ENCODE measurements around the gene DYNC1LI2.
A peak's percentile ranks its signal among the peaks of the same experiment; 100 is the strongest.

DNA sequence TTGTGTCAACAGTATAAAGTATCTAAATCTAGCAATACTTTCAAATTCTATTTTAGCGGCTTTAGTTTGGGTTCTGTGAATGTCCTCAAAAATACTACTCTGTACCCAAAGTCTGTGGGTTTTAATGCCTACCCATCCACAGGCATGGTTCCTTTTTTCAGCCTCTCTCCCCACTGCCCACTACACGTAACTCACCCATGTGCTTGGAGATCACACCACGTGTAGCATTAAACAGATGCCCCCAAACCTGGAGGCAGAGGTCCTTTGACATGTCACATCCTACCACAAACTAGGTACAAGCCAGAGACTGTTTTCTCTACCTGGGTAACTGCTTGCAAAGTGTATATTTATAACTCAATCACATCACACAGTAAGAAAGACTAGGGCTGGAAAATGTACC lies 5.4 kb downstream of the DYNC1LI2 start:
- 0 out of 2 replicates have a peak, but pooled peaks have one; percentile 17 for TF ChIP-seq MYC (IDR thresholded peaks at IDR 0.05; ENCODE audit: low read depth, low read length)
- TF ChIP-seq, protein P1, sequence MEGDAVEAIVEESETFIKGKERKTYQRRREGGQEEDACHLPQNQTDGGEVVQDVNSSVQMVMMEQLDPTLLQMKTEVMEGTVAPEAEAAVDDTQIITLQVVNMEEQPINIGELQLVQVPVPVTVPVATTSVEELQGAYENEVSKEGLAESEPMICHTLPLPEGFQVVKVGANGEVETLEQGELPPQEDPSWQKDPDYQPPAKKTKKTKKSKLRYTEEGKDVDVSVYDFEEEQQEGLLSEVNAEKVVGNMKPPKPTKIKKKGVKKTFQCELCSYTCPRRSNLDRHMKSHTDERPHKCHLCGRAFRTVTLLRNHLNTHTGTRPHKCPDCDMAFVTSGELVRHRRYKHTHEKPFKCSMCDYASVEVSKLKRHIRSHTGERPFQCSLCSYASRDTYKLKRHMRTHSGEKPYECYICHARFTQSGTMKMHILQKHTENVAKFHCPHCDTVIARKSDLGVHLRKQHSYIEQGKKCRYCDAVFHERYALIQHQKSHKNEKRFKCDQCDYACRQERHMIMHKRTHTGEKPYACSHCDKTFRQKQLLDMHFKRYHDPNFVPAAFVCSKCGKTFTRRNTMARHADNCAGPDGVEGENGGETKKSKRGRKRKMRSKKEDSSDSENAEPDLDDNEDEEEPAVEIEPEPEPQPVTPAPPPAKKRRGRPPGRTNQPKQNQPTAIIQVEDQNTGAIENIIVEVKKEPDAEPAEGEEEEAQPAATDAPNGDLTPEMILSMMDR (IDR thresholded peaks at IDR 0.05; ENCODE audit: low read depth, low read length): no peak
